ENCODE data around the gene KRT34. TPM values are rescaled to one million over a fixed set of nuclear protein-coding genes. Genes with fewer than 3 reads are reported as not detected.

Gene KRT34
- total RNA-seq, 5 donors from 2014 or later (not counting 1 experiment from before 2014, with no cell fraction given) = not detected

- POLR2A ChIA-PET = no interaction called here
- H3K27ac Mint-ChIP-seq = no peak overlapping the region
These were observed 35.0 kb upstream of the KRT34 start for GRCh38 chr17:41417127-41417526.

GRCh38 chr17:41416479-41416878 is 34.4 kb upstream of the KRT34 start:
- ChIA-PET CTCF (no interaction called here), POLR2A (no interaction called here)
- Mint-ChIP-seq H3K36me3 (no peaks in the 10 kb centered on the region), H3K27ac (no peak overlapping the region), H3K27me3 (peaks cover 3% of the 10 kb centered on the region in 2 donors), H3K9me3 (no peaks in the 10 kb centered on the region), H3K4me3 (no peak overlapping the region), H3K4me1 (peaks cover 11 to 25% (median 16%) of the 10 kb centered on the region in 3 donors)
- Histone ChIP-seq H3K36me3 (ENCODE audit: control insufficient read depth in 2 of 2, extremely low read depth in 1 of 2, insufficient read depth in 1 of 2, low read length in 1 of 2) (no peaks in the 10 kb centered on the region), H3K4me3 (ENCODE audit: control insufficient read depth in 1 of 2, extremely low read depth in 1 of 2, low read length in 1 of 2) (no peak overlapping the region), H3K4me1 (ENCODE audit: control insufficient read depth in 1 of 2, extremely low read depth in 1 of 2, insufficient read depth in 2 of 2, low read length in 2 of 2) (peaks cover 0 to 6% of the 10 kb centered on the region in 2 experiments), H3K27me3 (replicated peaks in 1 of 2; ENCODE audit: control insufficient read depth in 2 of 2, extremely low read depth in 1 of 2, insufficient read depth in 2 of 2, low read length in 1 of 2) (peaks cover 0 to 2% of the 10 kb centered on the region in 2 experiments), H3K27ac (ENCODE audit: low read length) (no peak overlapping the region), H3K9me3 (no peaks in the 10 kb centered on the region)
- ATAC-seq (replicated peaks in 1 of 4) (no peak), DNase-seq (no peak)
- 100% methylated on average over 2 of the region's 5 CpGs for WGBS (ENCODE audit: insufficient coverage)

More at GRCh38 chr17:41417127-41417526, 35.0 kb upstream of the KRT34 start:
- CTCF ChIA-PET = interaction anchor here in 1 of 2 donors (0.5 to 1.2 kb wide), 3 partner anchors 13 to 132 kb away, joined by 3 to 4 read pairs (median 3); no protein-coding TSS in a partner anchor
- H3K9me3 Mint-ChIP-seq = no peaks in the 10 kb centered on the region
- no peak overlapping the region for H3K4me3 Mint-ChIP-seq
- peaks cover 3% of the 10 kb centered on the region in 2 donors for H3K27me3 Mint-ChIP-seq
- H3K27ac ChIP-seq (ENCODE audit: low read length) = no peak overlapping the region
- no peaks in the 10 kb centered on the region for H3K36me3 Mint-ChIP-seq
- ATAC-seq (replicated peaks in 1 of 4) (no peak), DNase-seq (no peak)
- WGBS (ENCODE audit: insufficient coverage) = 90% methylated on average over 5 of the region's 6 CpGs
- H3K4me3 ChIP-seq (ENCODE audit: control insufficient read depth in 1 of 2, extremely low read depth in 1 of 2, low read length in 1 of 2) = no peak overlapping the region
- no peaks in the 10 kb centered on the region for H3K36me3 ChIP-seq (ENCODE audit: control insufficient read depth in 2 of 2, extremely low read depth in 1 of 2, insufficient read depth in 1 of 2, low read length in 1 of 2)
- peaks cover 0 to 2% of the 10 kb centered on the region in 2 experiments for H3K27me3 ChIP-seq (replicated peaks in 1 of 2; ENCODE audit: control insufficient read depth in 2 of 2, extremely low read depth in 1 of 2, insufficient read depth in 2 of 2, low read length in 1 of 2)
- H3K4me1 ChIP-seq (ENCODE audit: control insufficient read depth in 1 of 2, extremely low read depth in 1 of 2, insufficient read depth in 2 of 2, low read length in 2 of 2) = peaks cover 0 to 6% of the 10 kb centered on the region in 2 experiments
- H3K9me3 ChIP-seq = no peaks in the 10 kb centered on the region
- H3K4me1 Mint-ChIP-seq = peaks cover 11 to 25% (median 16%) of the 10 kb centered on the region in 3 donors

GRCh38 chr17:41415833-41416335 is 33.8 kb upstream of the KRT34 start:
- Mint-ChIP-seq H3K27me3 (peaks cover 3% of the 10 kb centered on the region in 2 donors), H3K27ac (no peak overlapping the region), H3K4me1 (peaks cover 11 to 25% (median 16%) of the 10 kb centered on the region in 3 donors), H3K4me3 (no peak overlapping the region), H3K9me3 (no peaks in the 10 kb centered on the region), H3K36me3 (no peaks in the 10 kb centered on the region)
- ChIA-PET CTCF (no interaction called here), POLR2A (no interaction called here)
- ATAC-seq (replicated peaks in 1 of 4) = no peak
- peaks cover 0 to 6% of the 10 kb centered on the region in 2 experiments for H3K4me1 ChIP-seq (ENCODE audit: control insufficient read depth in 1 of 2, extremely low read depth in 1 of 2, insufficient read depth in 2 of 2, low read length in 2 of 2)
- H3K27me3 ChIP-seq (replicated peaks in 1 of 2; ENCODE audit: control insufficient read depth in 2 of 2, extremely low read depth in 1 of 2, insufficient read depth in 2 of 2, low read length in 1 of 2) = no peaks in the 10 kb centered on the region
- H3K4me3 ChIP-seq (ENCODE audit: control insufficient read depth in 1 of 2, extremely low read depth in 1 of 2, low read length in 1 of 2) = no peak overlapping the region
- 100% methylated on average over 1 of the region's 3 CpGs for WGBS (ENCODE audit: insufficient coverage)
- H3K9me3 ChIP-seq = no peaks in the 10 kb centered on the region
- H3K27ac ChIP-seq (ENCODE audit: low read length) = no peak overlapping the region
- DNase-seq = no peak
- H3K36me3 ChIP-seq (ENCODE audit: control insufficient read depth in 2 of 2, extremely low read depth in 1 of 2, insufficient read depth in 1 of 2, low read length in 1 of 2) = no peaks in the 10 kb centered on the region

- no peak overlapping the region for H3K4me3 Mint-ChIP-seq
- CTCF ChIA-PET = no interaction called here
- Histone ChIP-seq H3K4me1 (ENCODE audit: control insufficient read depth in 1 of 2, extremely low read depth in 1 of 2, insufficient read depth in 2 of 2, low read length in 2 of 2) (peaks cover 0 to 6% of the 10 kb centered on the region in 2 experiments), H3K27ac (ENCODE audit: low read length) (no peak overlapping the region), H3K36me3 (ENCODE audit: control insufficient read depth in 2 of 2, extremely low read depth in 1 of 2, insufficient read depth in 1 of 2, low read length in 1 of 2) (no peaks in the 10 kb centered on the region), H3K9me3 (no peaks in the 10 kb centered on the region), H3K4me3 (ENCODE audit: control insufficient read depth in 1 of 2, extremely low read depth in 1 of 2, low read length in 1 of 2) (no peak overlapping the region), H3K27me3 (replicated peaks in 1 of 2; ENCODE audit: control insufficient read depth in 2 of 2, extremely low read depth in 1 of 2, insufficient read depth in 2 of 2, low read length in 1 of 2) (no peaks in the 10 kb centered on the region)
- peaks cover 3% of the 10 kb centered on the region in 2 donors for H3K27me3 Mint-ChIP-seq
- ATAC-seq (replicated peaks in 1 of 4) = no peak
- no peaks in the 10 kb centered on the region for H3K36me3 Mint-ChIP-seq
- DNase-seq = no peak
- no CpG with 5 or more reads among the region's 4 CpGs for WGBS (ENCODE audit: insufficient coverage)
- H3K4me1 Mint-ChIP-seq = peaks cover 11 to 20% (median 16%) of the 10 kb centered on the region in 3 donors
- H3K9me3 Mint-ChIP-seq = no peaks in the 10 kb centered on the region
- POLR2A ChIA-PET = no interaction called here
- no peak overlapping the region for H3K27ac Mint-ChIP-seq
These were observed 33.3 kb upstream of the KRT34 start for GRCh38 chr17:41415411-41415810.

GRCh38 chr17:41413982-41414381 is 31.9 kb upstream of the KRT34 start:
- POLR2A ChIA-PET = no interaction called here
- CTCF ChIA-PET = interaction anchor here in 1 of 2 donors (0.5 kb wide), 1 partner anchor 97 kb away, joined by 4 read pairs; no protein-coding TSS in a partner anchor
- no peak overlapping the region for H3K4me3 Mint-ChIP-seq
- H3K36me3 ChIP-seq (ENCODE audit: control insufficient read depth in 2 of 2, extremely low read depth in 1 of 2, insufficient read depth in 1 of 2, low read length in 1 of 2) = no peaks in the 10 kb centered on the region
- H3K36me3 Mint-ChIP-seq = no peaks in the 10 kb centered on the region
- peaks cover 0 to 6% of the 10 kb centered on the region in 2 experiments for H3K4me1 ChIP-seq (ENCODE audit: control insufficient read depth in 1 of 2, extremely low read depth in 1 of 2, insufficient read depth in 2 of 2, low read length in 2 of 2)
- no peaks in the 10 kb centered on the region for H3K9me3 ChIP-seq
- no peaks in the 10 kb centered on the region for H3K27me3 ChIP-seq (replicated peaks in 1 of 2; ENCODE audit: control insufficient read depth in 2 of 2, extremely low read depth in 1 of 2, insufficient read depth in 2 of 2, low read length in 1 of 2)
- H3K27me3 Mint-ChIP-seq = peaks cover 3 to 6% of the 10 kb centered on the region in 2 donors
- ATAC-seq (replicated peaks in 1 of 4) (no peak), DNase-seq (no peak)
- peaks cover 11 to 21% (median 20%) of the 10 kb centered on the region in 3 donors for H3K4me1 Mint-ChIP-seq
- no peaks in the 10 kb centered on the region for H3K9me3 Mint-ChIP-seq
- no peak overlapping the region for H3K27ac ChIP-seq (ENCODE audit: low read length)
- H3K27ac Mint-ChIP-seq = no peak overlapping the region
- no CpG with 5 or more reads among the region's 2 CpGs for WGBS (ENCODE audit: insufficient coverage)
- H3K4me3 ChIP-seq (ENCODE audit: control insufficient read depth in 1 of 2, extremely low read depth in 1 of 2, low read length in 1 of 2) = no peak overlapping the region

- no peak overlapping the region for H3K27ac Mint-ChIP-seq
- CTCF ChIA-PET = interaction anchor here in 1 of 2 donors (0.5 kb wide), 1 partner anchor 97 kb away, joined by 4 read pairs; no protein-coding TSS in a partner anchor
- WGBS (ENCODE audit: insufficient coverage) = 64% methylated on average over 4 of the region's 5 CpGs
- H3K4me1 Mint-ChIP-seq = peaks cover 14 to 27% (median 25%) of the 10 kb centered on the region in 3 donors
- POLR2A ChIA-PET = no interaction called here
- H3K4me3 ChIP-seq (ENCODE audit: control insufficient read depth in 1 of 2, extremely low read depth in 1 of 2, low read length in 1 of 2) = no peak overlapping the region
- no peaks in the 10 kb centered on the region for H3K36me3 ChIP-seq (ENCODE audit: control insufficient read depth in 2 of 2, extremely low read depth in 1 of 2, insufficient read depth in 1 of 2, low read length in 1 of 2)
- peaks cover 3 to 6% of the 10 kb centered on the region in 2 donors for H3K27me3 Mint-ChIP-seq
- no peaks in the 10 kb centered on the region for H3K9me3 ChIP-seq
- H3K27ac ChIP-seq (ENCODE audit: low read length) = no peak overlapping the region
- H3K4me3 Mint-ChIP-seq = no peak overlapping the region
- ATAC-seq (replicated peaks in 1 of 4) = no peak
- peaks cover 0 to 11% of the 10 kb centered on the region in 2 experiments for H3K4me1 ChIP-seq (ENCODE audit: control insufficient read depth in 1 of 2, extremely low read depth in 1 of 2, insufficient read depth in 2 of 2, low read length in 2 of 2)
- no peaks in the 10 kb centered on the region for H3K27me3 ChIP-seq (replicated peaks in 1 of 2; ENCODE audit: control insufficient read depth in 2 of 2, extremely low read depth in 1 of 2, insufficient read depth in 2 of 2, low read length in 1 of 2)
- no peak for DNase-seq
- no peaks in the 10 kb centered on the region for H3K9me3 Mint-ChIP-seq
- no peaks in the 10 kb centered on the region for H3K36me3 Mint-ChIP-seq
These were observed 31.3 kb upstream of the KRT34 start for GRCh38 chr17:41413353-41413957.

Data from T-cell (primary cell).